ENCODE data around the gene C6orf89.
"Not testable (repeated sequence)": the region's sequence is repeated elsewhere in the genome, so short reads cannot be mapped to it uniquely, and the experiment has no call there.

C6orf89 gene

DNA sequence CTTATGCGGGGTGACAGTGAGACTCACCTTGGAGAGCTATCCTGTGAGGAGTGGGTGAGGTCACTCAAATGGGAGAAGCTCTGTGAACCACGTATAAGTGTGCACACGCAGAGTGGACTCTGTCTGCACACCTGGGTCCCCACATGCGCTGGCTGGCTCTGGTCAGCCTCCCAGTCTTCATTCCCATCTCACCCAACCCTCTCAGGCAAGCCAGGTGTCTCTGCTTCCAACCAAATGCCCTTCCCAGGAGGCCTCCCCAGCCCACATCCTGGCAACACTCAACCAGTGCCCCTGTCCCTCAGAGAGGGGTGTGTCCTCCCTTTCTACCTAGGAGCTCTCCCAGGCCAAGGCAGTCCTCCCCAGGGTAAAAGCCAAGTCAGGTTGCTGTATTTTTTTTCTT lies 60.8 kb downstream of the C6orf89 start:
- no peak for FAIRE-seq
- DNase-seq (ENCODE audit: low spot score) = no peak

DNA sequence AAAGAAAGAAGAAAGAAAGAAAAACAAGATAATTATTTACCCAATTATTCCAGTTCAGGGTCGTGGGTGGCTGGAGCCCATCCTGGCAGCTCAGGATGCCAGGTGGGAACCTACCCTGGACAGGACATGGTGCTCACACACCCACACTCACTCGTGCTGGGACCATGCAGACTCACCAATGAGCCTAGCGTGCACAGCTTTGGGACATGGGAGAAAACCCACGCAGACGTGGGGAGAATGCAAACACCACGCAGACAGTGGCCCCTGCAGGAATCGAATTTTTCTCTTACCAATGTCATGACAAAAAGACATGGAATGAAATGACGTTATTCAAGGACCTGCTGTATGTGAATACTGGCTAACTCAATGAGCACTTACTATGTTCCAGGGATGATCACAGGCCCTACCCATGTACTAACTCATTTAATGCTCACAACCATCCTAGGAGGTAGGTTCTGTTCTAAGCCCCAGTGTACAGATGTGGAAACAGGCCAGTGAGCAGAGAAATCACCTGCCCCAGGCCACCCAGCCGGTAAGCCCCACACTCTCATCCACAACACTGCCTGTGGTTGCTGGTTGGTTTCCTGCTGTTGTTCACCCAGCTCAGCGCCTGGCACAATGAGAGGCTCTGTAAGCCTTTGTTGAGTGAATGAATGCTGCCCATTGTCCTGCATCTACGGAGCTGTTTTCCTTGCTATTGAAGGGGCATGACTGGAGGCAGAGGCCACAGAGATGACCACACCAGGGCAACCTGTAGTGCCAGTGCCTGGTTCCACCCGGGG lies 62.0 kb downstream of the C6orf89 start:
- no peak for DNase-seq (ENCODE audit: low spot score)
- FAIRE-seq = no peak

GRCh38 chr6:36949076-36949475 lies 63.3 kb downstream of the C6orf89 start:
- not testable (repeated sequence) for DNase-seq (ENCODE audit: low spot score)

DNA sequence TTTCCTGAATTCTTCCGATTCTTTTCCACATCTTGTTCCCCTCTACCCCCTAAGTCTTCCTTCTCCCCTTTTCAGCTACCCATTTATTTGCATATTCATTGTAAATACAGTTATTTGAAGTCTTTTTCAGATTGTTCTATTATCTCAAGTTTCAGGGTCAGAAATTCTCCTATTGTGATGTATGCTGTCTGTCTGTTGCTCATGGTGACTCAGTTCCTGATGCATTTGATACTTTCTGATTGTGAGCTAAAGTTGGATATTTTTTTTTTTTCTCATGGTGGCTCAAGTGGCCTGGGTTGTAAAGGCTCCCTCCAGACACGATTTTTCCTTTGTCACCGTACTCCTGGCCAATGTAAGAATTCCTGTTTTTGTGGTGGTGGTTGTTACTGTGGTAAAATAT lies 63.9 kb downstream of the C6orf89 start:
- DNase-seq (ENCODE audit: low spot score) (peak; percentile 39), FAIRE-seq (no peak)

More at GRCh38 chr6:36949076-36949475, 63.3 kb downstream of the C6orf89 start:
- FAIRE-seq = not testable (repeated sequence)

GRCh38 chr6:36953931-36954261 lies 68.1 kb downstream of the C6orf89 start:
- DNase-seq (ENCODE audit: low spot score) = no peak
- no peak for FAIRE-seq

- DNase-seq (ENCODE audit: low spot score) = no peak
- FAIRE-seq = no peak
These were observed 68.6 kb downstream of the C6orf89 start, which contains the start of gene PI16 for GRCh38 chr6:36954262-36954931. PI16 (plus strand) TSS chr6:36954738; CDS start chr6:36954761, 23 bp downstream.

DNA sequence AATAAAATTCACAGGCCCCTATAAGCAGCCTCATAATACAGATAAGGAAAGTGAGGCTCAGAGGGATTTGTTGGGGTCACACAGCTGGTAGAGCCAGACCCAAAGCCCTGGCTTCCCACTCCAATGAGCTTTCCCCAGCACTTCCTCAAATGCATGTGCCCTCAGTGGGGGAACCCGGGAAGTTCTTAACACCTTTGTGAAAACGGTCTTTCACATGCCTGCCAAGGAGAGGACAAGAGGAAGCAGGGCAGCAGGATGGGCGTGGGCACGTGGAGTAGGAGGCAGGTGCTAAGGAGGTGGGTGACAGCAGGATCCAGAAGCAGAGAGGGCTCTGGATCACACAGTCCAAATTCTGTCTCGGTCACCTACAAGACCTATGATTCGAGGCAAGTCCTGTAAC lies 69.4 kb downstream of the C6orf89 start:
- no peak for DNase-seq (ENCODE audit: low spot score)
- no peak for FAIRE-seq

- peak; percentile 48 for DNase-seq (ENCODE audit: low spot score)
- no peak for FAIRE-seq
These were observed 70.1 kb downstream of the C6orf89 start for GRCh38 chr6:36955671-36956445.

- FAIRE-seq (no peak), DNase-seq (ENCODE audit: low spot score) (no peak)
These were observed 70.7 kb downstream of the C6orf89 start for GRCh38 chr6:36956446-36956820.

GRCh38 chr6:36957773-36958271 lies 72.1 kb downstream of the C6orf89 start:
- FAIRE-seq = no peak

GRCh38 chr6:36958775-36959554 lies 73.2 kb downstream of the C6orf89 start:
- no peak for FAIRE-seq

More at GRCh38 chr6:36957773-36958271, 72.1 kb downstream of the C6orf89 start:
- no peak for DNase-seq (ENCODE audit: low spot score)

GRCh38 chr6:36959555-36960250 lies 74.0 kb downstream of the C6orf89 start:
- DNase-seq (ENCODE audit: low spot score) (no peak), FAIRE-seq (no peak)

More at GRCh38 chr6:36958775-36959554, 73.2 kb downstream of the C6orf89 start:
- DNase-seq (ENCODE audit: low spot score) = no peak

DNA sequence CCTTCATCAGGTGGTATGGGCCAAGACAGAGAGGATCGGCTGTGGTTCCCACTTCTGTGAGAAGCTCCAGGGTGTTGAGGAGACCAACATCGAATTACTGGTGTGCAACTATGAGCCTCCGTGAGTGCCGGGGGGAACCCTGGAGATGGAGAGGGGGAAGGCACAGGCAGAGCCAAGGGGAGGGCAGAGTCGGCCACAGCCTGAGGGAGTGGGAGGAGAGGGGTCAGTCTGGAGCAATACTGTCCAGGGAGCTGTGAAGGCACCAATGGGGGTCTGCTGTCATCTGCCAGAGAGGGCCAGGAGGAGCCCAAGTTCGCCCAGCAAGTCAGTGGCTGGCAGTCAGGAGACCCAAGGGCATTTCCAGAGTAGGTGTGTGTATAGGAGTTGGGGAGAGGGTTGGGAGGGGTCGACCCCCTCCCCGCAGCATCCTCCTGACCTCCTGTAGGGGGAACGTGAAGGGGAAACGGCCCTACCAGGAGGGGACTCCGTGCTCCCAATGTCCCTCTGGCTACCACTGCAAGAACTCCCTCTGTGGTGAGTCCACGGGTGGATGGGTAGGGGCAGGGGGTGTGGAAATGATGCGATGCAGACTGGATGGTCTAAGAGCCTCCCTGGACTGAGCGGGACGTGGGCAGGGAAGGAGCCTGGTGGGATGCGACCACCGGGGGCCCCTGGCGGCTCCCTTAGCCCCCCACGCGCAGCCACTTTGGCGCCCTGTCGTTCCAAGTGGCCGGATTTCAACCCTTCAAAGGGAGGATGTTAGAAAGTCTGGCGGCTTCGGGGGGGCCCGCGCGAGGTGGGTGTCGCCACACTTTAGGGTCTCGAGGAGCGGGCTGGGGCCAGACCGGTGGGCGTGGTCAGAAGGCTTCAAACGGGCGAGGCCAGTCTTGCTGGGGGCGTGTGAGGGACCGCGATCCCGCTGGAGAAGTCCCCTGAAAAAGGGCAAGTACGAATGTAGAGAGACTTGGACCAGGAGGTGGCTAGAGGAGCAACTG lies 76.0 kb downstream of the C6orf89 start:
- DNase-seq (ENCODE audit: low spot score) (no peak), FAIRE-seq (no peak)

- no peak for FAIRE-seq
- DNase-seq (ENCODE audit: low spot score) = no peak
These were observed 77.1 kb downstream of the C6orf89 start for GRCh38 chr6:36962874-36963273.

DNA sequence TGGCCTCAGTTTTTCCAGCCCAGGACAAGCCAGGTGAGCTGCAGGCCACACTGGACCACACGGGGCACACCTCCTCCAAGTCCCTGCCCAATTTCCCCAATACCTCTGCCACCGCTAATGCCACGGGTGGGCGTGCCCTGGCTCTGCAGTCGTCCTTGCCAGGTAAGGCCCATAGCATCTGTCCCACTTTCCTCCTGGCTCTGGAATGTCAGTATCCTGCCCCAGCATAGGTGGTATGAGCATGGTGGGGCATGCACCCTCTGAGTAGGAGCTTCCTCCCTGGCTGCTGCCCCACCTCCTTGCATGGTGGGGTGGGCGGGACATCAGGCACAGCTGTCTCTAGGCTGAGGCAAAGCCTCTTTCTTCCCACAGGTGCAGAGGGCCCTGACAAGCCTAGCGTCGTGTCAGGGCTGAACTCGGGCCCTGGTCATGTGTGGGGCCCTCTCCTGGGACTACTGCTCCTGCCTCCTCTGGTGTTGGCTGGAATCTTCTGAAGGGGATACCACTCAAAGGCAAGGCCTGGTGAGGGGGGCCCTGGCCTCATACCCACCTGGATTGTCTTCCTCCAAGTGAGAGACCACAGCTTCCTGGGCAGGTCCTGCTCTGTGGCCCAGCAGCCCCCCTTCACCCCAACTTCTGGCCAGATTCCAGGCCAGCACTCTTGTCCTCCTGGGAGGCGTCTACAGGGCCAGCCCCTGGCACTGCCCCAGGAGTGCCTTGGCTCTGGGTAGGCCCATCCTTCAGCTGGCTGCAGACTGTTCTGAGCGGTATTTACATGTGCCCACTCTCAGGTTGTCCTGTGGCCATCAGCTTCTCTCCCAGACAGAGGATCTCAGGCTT lies 77.9 kb downstream of the C6orf89 start:
- FAIRE-seq = no peak
- peak; percentile 53 for DNase-seq (ENCODE audit: low spot score)

GRCh38 chr6:36964349-36964748 lies 78.6 kb downstream of the C6orf89 start:
- FAIRE-seq = no peak
- no peak for DNase-seq (ENCODE audit: low spot score)

DNA sequence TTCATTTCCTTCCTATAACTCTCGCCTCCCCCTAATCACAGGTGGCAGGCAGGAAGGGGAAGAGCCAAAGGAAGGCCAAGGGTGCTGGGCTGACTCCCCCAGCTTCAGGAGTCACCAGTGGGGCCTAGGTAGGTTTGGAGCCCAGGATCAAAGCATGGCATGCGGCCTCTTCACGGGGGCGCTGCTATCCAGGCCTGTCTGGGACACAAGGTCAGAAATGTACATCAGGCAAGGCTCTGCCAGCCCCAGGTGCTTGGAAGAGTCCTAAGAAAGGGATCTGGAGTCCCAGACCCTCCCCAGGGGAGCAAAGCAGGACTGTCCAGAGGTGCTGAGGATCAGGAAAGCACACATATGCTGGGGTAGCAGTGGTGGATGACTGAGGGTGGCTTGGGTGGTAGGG lies 79.2 kb downstream of the C6orf89 start:
- DNase-seq (ENCODE audit: low spot score) (no peak), FAIRE-seq (no peak)

DNA sequence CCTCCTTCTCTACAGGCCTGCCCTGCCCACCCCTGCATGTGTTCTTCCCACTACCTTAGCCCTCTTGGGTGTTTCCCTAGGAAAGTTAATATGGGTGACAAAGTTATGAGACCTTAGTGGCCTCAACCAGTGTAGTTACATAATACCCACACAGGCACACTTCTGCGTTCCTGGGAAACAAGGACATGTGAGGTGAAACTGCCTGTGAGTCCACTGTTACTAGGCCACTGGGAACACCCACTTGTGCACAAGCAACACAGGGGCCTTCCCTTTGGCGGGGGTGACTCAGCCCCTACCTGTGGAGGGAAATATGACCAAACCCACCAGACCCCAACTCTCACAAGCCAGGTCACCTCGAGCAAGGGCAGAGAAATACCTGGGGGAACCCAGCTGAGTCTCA lies 81.5 kb downstream of the C6orf89 start:
- DNase-seq (ENCODE audit: low spot score) = no peak
- no peak for FAIRE-seq

Data from urothelium cell line (cell line).